ENCODE results near the gene CPAMD8.
A peak's percentile ranks its signal among the peaks of the same experiment; 100 is the strongest.

CPAMD8 gene

GRCh38 chr19:17026706-17027534 lies at the start of gene CPAMD8:
CPAMD8 (minus strand) TSS chr19:17026810; CDS start chr19:17026642, 168 bp downstream.
- no peak for DNase-seq (ENCODE audit: low read depth)
- no peak within 1 kb of the TSS for H3K4me3 ChIP-seq (ENCODE audit: low read length)
- TF ChIP-seq CTCF (conservative IDR thresholded peaks at IDR 0.05; ENCODE audit: low read length) = no peak

- DNase-seq (ENCODE audit: low read depth) = no peak
- no peak for TF ChIP-seq CTCF (conservative IDR thresholded peaks at IDR 0.05; ENCODE audit: low read length)
- peak overlapping the region; percentile 88 for H3K4me3 ChIP-seq (ENCODE audit: low read length)
Observed at GRCh38 chr19:17075864-17076542, 49.4 kb upstream of the CPAMD8 start.

- peak; percentile 100 for DNase-seq (ENCODE audit: low read depth)
- no peak for TF ChIP-seq CTCF (conservative IDR thresholded peaks at IDR 0.05; ENCODE audit: low read length)
- peak within 1 kb of the TSS; percentile 93 for H3K4me3 ChIP-seq (ENCODE audit: low read length)
Observed at GRCh38 chr19:17075035-17075863, 48.6 kb upstream of the CPAMD8 start, which contains the start of the genes HAUS8 and MYO9B. HAUS8 (minus strand) TSS chr19:17075452; CDS start chr19:17075422, 30 bp downstream. MYO9B (plus strand) TSS chr19:17075777; CDS start chr19:17101718, 25,941 bp downstream.

- no peak for TF ChIP-seq CTCF (conservative IDR thresholded peaks at IDR 0.05; ENCODE audit: low read length)
- DNase-seq (ENCODE audit: low read depth) = no peak
- H3K4me3 ChIP-seq (ENCODE audit: low read length) = peak overlapping the region; percentile 93
Observed at GRCh38 chr19:17074634-17075034, 48.0 kb upstream of the CPAMD8 start.

- no peak for TF ChIP-seq CTCF (conservative IDR thresholded peaks at IDR 0.05; ENCODE audit: low read length)
- H3K4me3 ChIP-seq (ENCODE audit: low read length) = peak overlapping the region; percentile 93
- DNase-seq (ENCODE audit: low read depth) = no peak
Observed at GRCh38 chr19:17073869-17074633, 47.4 kb upstream of the CPAMD8 start.

- no peak for DNase-seq (ENCODE audit: low read depth)
- H3K4me3 ChIP-seq (ENCODE audit: low read length) = no peak overlapping the region
- no peak for TF ChIP-seq CTCF (conservative IDR thresholded peaks at IDR 0.05; ENCODE audit: low read length)
Observed at GRCh38 chr19:17070912-17071311, 44.3 kb upstream of the CPAMD8 start.
